K562 (cell line): Measurements from ENCODE around the gene LRP2BP.

Source experiments
- CTCF ChIP-seq, 3 experiments: IDR thresholded peaks in 2 of 3; conservative IDR thresholded peaks in 1 of 3; 2 replicates each; pipeline ENCODE4 v1.5.1; 2011 to 2012; ENCODE audit warnings: low read length in 3 of 3, mild to moderate bottlenecking in 3 of 3, control low read depth in 2 of 3, improper control_type of control experiment in 1 of 3, inconsistent platforms in 1 of 3, low read depth in 1 of 3, mixed read lengths in 1 of 3, moderate library complexity in 1 of 3; ENCODE audit not compliant: insufficient read depth in 2 of 3
- FOXK2 ChIP-seq, 2 experiments: fragments of 450-650 bp; IDR thresholded peaks in 1 of 2; conservative IDR thresholded peaks in 1 of 2; 2 replicates each; pipeline ENCODE4 v1.6.1; 2016; ENCODE audit warnings: low read depth in 2 of 2, mild to moderate bottlenecking in 1 of 2

- TF ChIP-seq CTCF (IDR thresholded peaks at IDR 0.05 in 2 of 3, conservative IDR thresholded peaks at IDR 0.05 in 1 of 3; ENCODE audit: insufficient read depth in 2 of 3, low read depth in 1 of 3, low read length in 3 of 3): no peak
- TF ChIP-seq FOXK2 (conservative IDR thresholded peaks at IDR 0.05 in 1 of 2, IDR thresholded peaks at IDR 0.05 in 1 of 2; ENCODE audit: low read depth in 2 of 2): no peak
Measured at GRCh38 chr4:185323606-185324005, 72.1 kb downstream of the LRP2BP start.
